Measurements from ENCODE around the gene CTNNB1.

Gene CTNNB1

DNA sequence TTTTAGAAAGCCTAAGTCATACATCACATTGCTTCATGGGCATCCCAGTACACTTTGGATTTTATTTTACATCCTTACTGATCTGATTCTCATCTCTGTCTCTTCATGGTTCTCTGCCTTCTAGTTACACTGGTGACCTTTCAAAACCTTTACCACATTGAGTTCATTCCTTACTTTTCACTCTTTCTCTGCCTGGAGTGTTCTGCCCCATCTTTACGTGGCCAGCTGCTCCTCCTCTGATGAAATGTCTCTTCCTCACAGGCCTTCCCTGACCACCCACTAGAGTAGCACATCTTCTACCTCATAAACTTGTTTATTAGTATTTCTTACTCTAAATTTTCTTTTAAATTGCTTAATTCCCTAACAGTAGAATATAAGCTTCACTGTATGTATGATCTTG is 17.7 kb downstream of the CTNNB1 start:
- no peak overlapping the region for H3K4me2 ChIP-seq (ENCODE audit: low read length)
- no peaks in the 10 kb centered on the region for H3K27me3 ChIP-seq (ENCODE audit: control insufficient read depth, low read length)
- peaks cover 100% of the 10 kb centered on the region for H3K79me2 ChIP-seq (ENCODE audit: control insufficient read depth, low read length)
- H3K27ac ChIP-seq (ENCODE audit: low read depth, low read length), result no peak overlapping the region
- H3F3A ChIP-seq (ENCODE audit: control insufficient read depth, insufficient read depth), result no peaks in the 10 kb centered on the region
- no peaks in the 10 kb centered on the region for H3K9me2 ChIP-seq (replicated peaks; ENCODE audit: control insufficient read depth, low read length)
- TF ChIP-seq EZH2phosphoT487 (IDR thresholded peaks at IDR 0.05; ENCODE audit: borderline replicate concordance, low read length), result no peak
- TF ChIP-seq, protein P1, sequence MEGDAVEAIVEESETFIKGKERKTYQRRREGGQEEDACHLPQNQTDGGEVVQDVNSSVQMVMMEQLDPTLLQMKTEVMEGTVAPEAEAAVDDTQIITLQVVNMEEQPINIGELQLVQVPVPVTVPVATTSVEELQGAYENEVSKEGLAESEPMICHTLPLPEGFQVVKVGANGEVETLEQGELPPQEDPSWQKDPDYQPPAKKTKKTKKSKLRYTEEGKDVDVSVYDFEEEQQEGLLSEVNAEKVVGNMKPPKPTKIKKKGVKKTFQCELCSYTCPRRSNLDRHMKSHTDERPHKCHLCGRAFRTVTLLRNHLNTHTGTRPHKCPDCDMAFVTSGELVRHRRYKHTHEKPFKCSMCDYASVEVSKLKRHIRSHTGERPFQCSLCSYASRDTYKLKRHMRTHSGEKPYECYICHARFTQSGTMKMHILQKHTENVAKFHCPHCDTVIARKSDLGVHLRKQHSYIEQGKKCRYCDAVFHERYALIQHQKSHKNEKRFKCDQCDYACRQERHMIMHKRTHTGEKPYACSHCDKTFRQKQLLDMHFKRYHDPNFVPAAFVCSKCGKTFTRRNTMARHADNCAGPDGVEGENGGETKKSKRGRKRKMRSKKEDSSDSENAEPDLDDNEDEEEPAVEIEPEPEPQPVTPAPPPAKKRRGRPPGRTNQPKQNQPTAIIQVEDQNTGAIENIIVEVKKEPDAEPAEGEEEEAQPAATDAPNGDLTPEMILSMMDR (IDR thresholded peaks at IDR 0.05; ENCODE audit: low read depth, low read length, poor library complexity, severe bottlenecking), result no peak
- H3K4me1 ChIP-seq (ENCODE audit: control insufficient read depth, low read length), result peaks cover 5% of the 10 kb centered on the region; the same call in 1 of the 2 replicates
- H3K9me3 ChIP-seq (ENCODE audit: control insufficient read depth, insufficient read depth, low read length), result no peaks in the 10 kb centered on the region
- H3K36me3 ChIP-seq (ENCODE audit: control insufficient read depth, low read length), result peaks cover 13% of the 10 kb centered on the region
- peaks cover 65% of the 10 kb centered on the region for H4K20me1 ChIP-seq (ENCODE audit: control insufficient read depth, insufficient read depth, low read depth, low read length)
- H3K4me3 ChIP-seq (ENCODE audit: low read length), result no peak overlapping the region

DNA sequence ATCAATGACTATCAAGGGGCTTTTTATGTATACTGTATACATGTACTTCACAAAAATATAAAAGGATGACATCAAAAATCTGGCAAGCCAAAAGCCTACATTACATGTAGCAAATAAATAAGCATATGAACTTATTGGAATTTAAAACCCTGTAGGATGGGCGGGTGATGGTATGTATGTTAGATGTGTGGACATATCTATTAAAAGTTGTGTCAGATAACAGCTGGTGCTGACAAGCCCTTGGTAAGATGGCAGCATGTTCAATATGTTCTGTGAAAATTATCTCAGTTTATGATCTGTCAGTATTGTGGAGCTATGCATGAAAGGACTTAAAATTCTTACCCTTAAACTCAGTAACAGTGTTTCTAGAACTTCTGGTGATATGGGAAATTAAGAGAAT is 20.1 kb downstream of the CTNNB1 start:
- Histone ChIP-seq H3K36me3 (ENCODE audit: control insufficient read depth, low read length) (peaks cover 26% of the 10 kb centered on the region), H3K27me3 (ENCODE audit: control insufficient read depth, low read length) (no peaks in the 10 kb centered on the region), H3K4me3 (ENCODE audit: low read length) (no peak overlapping the region), H3K79me2 (ENCODE audit: control insufficient read depth, low read length) (peaks cover 99% of the 10 kb centered on the region), H3K4me2 (ENCODE audit: low read length) (no peak overlapping the region), H3F3A (ENCODE audit: control insufficient read depth, insufficient read depth) (no peaks in the 10 kb centered on the region), H3K4me1 (ENCODE audit: control insufficient read depth, low read length) (no peaks in the 10 kb centered on the region), H3K9me3 (ENCODE audit: control insufficient read depth, insufficient read depth, low read length) (no peaks in the 10 kb centered on the region), H3K9me2 (replicated peaks; ENCODE audit: control insufficient read depth, low read length) (no peaks in the 10 kb centered on the region), H4K20me1 (ENCODE audit: control insufficient read depth, insufficient read depth, low read depth, low read length) (peaks cover 57% of the 10 kb centered on the region), H3K27ac (ENCODE audit: low read depth, low read length) (no peak overlapping the region)
- TF ChIP-seq, protein P1 (IDR thresholded peaks at IDR 0.05; ENCODE audit: low read depth, low read length, poor library complexity, severe bottlenecking), result no peak
- TF ChIP-seq EZH2phosphoT487 (IDR thresholded peaks at IDR 0.05; ENCODE audit: borderline replicate concordance, low read length), result no peak

DNA sequence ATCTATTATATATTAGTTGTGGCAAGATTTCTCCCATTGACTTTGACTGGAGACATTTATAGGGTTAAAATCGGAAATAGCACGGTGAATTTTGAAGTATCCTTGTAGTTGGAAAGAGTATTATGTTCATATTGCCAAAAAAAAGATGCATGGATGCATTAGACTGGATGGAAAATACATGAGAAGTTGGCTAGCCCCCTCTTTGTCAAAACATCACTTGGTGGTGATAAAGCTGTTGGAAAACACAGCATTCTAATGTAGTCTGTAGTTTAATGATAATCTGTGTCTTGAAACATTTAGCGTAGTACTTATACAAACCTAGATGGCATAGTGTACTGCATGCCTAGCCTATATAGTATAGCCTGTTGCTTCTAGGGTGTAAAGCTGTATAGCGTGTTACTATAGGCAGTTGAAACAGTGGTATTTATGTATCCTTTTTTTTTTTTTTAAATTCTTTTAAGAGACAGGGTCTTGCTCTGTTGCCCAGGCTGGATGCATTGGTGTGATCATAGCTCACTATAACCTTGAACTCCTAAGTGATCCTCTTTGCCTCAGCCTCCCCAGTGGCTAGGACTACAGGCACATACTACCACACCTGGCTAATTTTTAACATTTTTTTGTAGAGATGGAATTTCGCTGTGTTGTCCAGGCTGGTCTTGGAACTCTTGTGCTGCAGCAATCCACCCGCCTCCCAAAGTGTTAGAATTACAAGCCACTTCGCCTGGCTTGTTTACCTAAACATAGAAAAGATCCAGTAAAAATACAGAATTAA is 21.8 kb downstream of the CTNNB1 start:
- H3K9me2 ChIP-seq (replicated peaks; ENCODE audit: control insufficient read depth, low read length), result no peaks in the 10 kb centered on the region
- no peaks in the 10 kb centered on the region for H3K4me1 ChIP-seq (ENCODE audit: control insufficient read depth, low read length)
- TF ChIP-seq, protein P1 (IDR thresholded peaks at IDR 0.05; ENCODE audit: low read depth, low read length, poor library complexity, severe bottlenecking), result no peak
- TF ChIP-seq EZH2phosphoT487 (IDR thresholded peaks at IDR 0.05; ENCODE audit: borderline replicate concordance, low read length), result no peak
- H3K27me3 ChIP-seq (ENCODE audit: control insufficient read depth, low read length), result no peaks in the 10 kb centered on the region
- no peak overlapping the region for H3K27ac ChIP-seq (ENCODE audit: low read depth, low read length)
- no peaks in the 10 kb centered on the region for H3K9me3 ChIP-seq (ENCODE audit: control insufficient read depth, insufficient read depth, low read length)
- H3K79me2 ChIP-seq (ENCODE audit: control insufficient read depth, low read length), result peaks cover 99% of the 10 kb centered on the region
- no peak overlapping the region for H3K4me2 ChIP-seq (ENCODE audit: low read length)
- no peak overlapping the region for H3K4me3 ChIP-seq (ENCODE audit: low read length)
- H4K20me1 ChIP-seq (ENCODE audit: control insufficient read depth, insufficient read depth, low read depth, low read length), result peaks cover 44% of the 10 kb centered on the region
- peaks cover 43% of the 10 kb centered on the region for H3K36me3 ChIP-seq (ENCODE audit: control insufficient read depth, low read length)
- no peaks in the 10 kb centered on the region for H3F3A ChIP-seq (ENCODE audit: control insufficient read depth, insufficient read depth)
